Dendritic cell treated with granulocyte-macrophage colony-stimulating factor and Interleukin-4, amounts not matched to agents 40 ng/mL and 50 ng/mL, for 4 days (primary cell): Measurements from ENCODE around the gene FAM3C.
"Not testable (repeated sequence)": the region's sequence is repeated elsewhere in the genome, so short reads cannot be mapped to it uniquely, and the experiment has no call there.

Source experiments
- H3K27ac Mint-ChIP-seq: one replicate; pipeline ENCODE4 v1.8.0; 2022; ENCODE audit warnings: mild to moderate bottlenecking, mixed read lengths
- H3K27me3 Mint-ChIP-seq: one replicate; pipeline ENCODE4 v1.8.0; 2022; ENCODE audit warnings: mild to moderate bottlenecking, mixed read lengths
- H3K36me3 Mint-ChIP-seq: one replicate; pipeline ENCODE4 v1.8.0; 2022; ENCODE audit warnings: low read depth, mixed read lengths
- H3K4me1 Mint-ChIP-seq: one replicate; pipeline ENCODE4 v1.8.0; 2022; ENCODE audit warnings: low read depth, mixed read lengths
- H3K4me3 Mint-ChIP-seq: one replicate; pipeline ENCODE4 v1.8.0; 2022; ENCODE audit warnings: mild to moderate bottlenecking, moderate library complexity, mixed read lengths
- H3K9me3 Mint-ChIP-seq: one replicate; pipeline ENCODE4 v1.8.0; 2022; ENCODE audit warnings: mixed read lengths
- intact Hi-C: fragments of 100-400 bp; cut with micrococcal nuclease; formaldehyde crosslinking; loops from one replicate; pipeline ENCODE4 v1.15.0; 2022

Gene FAM3C

DNA sequence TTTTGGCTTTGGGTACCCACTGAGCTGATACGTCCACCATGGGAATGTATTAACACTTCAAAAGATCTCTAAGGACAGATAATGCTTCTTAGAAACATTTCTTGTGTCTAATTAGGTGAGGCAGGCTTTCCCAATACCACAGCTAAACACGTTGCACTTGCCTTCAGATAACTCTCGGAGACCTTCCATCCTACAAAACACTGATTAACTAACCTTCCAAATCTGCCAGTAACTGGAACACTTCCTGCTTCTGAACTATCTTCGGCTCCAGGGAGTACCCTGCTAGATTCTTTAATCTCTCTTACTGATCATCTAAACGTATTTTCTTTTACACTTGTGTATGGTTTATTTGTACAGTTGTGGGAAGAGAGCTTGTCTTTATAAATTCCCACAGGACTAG lies 68.4 kb downstream of the FAM3C start:
- Mint-ChIP-seq H3K27me3 (peaks cover 54% of the 10 kb centered on the region), H3K4me3 (no peak overlapping the region), H3K9me3 (no peaks in the 10 kb centered on the region), H3K36me3 (no peaks in the 10 kb centered on the region), H3K27ac (no peak overlapping the region), H3K4me1 (peaks cover 5% of the 10 kb centered on the region)
- intact Hi-C loops: no loop called here

DNA sequence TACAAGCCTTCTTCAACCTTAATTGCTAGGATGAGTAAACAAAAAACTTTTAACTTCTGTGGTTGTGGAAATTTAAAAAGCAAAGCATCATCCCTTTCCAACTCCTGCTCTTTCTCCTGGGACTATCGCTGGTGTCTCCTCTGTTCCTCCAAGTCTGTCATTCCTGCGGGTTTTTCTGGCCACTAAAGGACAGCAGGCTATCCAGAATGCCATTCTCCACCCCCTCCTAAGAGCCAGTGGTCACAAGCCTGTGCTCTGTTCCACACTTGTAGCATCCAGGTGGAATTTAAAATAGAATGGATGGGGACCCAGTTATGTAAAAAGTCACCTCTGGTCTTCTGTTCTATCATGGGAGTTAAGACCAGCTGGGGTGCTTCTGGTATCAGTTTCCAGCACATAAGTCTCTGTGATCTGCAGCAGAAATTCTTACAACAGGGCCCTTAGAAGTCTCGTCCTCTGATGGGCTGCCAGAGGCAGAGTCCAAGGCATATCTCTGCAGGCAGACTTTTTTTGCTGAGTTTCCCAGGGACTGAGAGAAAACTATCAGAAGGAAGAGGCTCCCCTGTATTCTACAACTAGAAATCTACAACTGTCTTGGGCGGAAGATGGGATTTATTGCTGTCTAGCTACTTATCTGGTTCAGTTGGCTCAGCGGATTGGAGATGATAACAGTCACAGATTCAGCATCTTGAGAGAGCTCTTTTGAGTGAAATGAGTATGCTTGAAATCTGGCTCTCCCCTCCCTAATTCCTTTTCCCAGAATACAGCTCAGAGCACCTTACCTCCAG lies 72.4 kb downstream of the FAM3C start:
- Mint-ChIP-seq H3K27me3 (peaks cover 26% of the 10 kb centered on the region), H3K36me3 (no peaks in the 10 kb centered on the region), H3K4me1 (no peaks in the 10 kb centered on the region), H3K9me3 (no peaks in the 10 kb centered on the region), H3K27ac (no peak overlapping the region), H3K4me3 (no peak overlapping the region)
- intact Hi-C loops: no loop called here

DNA sequence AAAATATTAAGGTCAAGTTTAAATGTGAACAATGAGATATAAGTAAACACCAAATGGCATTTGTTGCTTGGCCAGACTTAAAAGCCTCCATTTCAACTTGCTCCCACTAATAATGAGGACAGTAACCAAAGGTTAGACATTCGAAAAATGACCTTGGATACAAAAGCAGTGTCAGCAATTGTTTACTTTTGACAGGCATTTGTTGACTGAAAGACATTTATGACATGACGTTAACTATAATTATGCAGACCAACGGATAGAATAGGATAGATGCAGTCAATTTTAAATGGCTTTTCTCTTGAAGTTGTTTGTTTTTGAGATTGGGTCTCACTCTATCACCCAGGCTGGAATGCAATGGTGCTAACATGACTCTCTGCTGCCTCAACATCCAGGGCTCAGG lies 73.6 kb downstream of the FAM3C start:
- Mint-ChIP-seq H3K27me3 (peaks cover 14% of the 10 kb centered on the region), H3K36me3 (no peaks in the 10 kb centered on the region), H3K4me3 (no peak overlapping the region), H3K4me1 (no peaks in the 10 kb centered on the region), H3K9me3 (no peaks in the 10 kb centered on the region), H3K27ac (no peak overlapping the region)
- intact Hi-C loops: no loop called here

DNA sequence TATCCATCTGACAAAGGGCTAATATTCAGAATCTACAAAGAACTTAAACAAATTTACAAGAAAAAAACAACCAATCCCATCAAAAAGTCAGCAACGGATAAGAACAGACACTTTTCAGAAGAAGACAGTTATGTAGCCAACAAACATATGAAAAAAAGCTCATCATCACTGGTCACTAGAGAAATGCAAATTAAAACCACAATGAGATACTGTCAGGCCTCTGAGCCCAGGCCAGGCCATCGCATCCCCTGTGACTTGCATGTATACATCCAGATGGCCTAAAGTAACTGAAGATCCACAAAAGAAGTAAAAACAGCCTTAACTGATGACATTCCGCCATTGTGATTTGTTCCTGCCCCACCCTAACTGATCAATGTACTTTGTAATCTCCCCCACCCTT lies 80.9 kb downstream of the FAM3C start:
- H3K9me3 Mint-ChIP-seq, intact Hi-C loops, H3K27ac Mint-ChIP-seq, H3K4me3 Mint-ChIP-seq, H3K4me1 Mint-ChIP-seq, H3K36me3 Mint-ChIP-seq, H3K27me3 Mint-ChIP-seq: not testable (repeated sequence)

DNA sequence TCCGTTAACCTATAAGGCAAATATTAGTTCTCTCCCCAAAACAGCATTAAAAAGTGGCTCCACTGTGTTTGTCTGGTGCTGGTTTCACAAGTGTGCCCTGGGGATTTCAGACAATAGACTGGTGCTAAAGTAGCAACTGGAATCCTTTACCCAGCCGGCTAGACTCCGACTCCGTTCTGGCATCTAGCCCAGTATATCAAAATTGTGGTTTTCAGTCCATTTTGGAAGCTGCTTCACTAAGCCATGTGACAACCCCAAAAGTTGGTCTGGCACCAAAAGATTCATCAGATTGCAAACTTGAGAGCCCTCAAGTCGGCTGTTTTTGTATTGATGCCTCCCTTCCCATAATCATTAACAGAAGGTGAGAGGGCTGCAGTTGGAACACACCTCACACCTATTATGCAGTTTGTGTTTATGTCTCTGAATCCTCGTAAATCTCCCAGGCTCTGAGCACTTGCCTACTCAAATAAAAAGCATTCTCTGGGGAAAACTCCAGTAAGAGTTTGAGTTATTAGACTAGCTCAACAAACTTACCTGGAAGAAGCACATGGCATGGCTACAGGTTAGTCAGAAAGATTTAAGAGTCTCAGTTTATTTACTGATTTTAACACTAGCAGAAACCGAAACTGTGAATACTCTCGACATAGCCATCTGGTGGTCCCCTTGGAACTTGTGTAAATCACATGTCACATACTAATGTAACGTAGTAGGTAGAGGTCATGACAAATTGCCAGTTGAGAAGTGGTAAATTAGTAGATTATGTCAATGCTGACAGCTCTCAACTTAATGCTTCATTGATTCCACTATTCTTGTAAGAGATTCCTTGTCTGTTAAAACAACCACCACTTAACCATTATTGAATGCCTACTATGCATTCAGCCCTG lies 82.1 kb downstream of the FAM3C start:
- Mint-ChIP-seq H3K27me3 (no peaks in the 10 kb centered on the region), H3K27ac (no peak overlapping the region), H3K36me3 (no peaks in the 10 kb centered on the region), H3K9me3 (no peaks in the 10 kb centered on the region), H3K4me1 (no peaks in the 10 kb centered on the region), H3K4me3 (no peak overlapping the region)
- intact Hi-C loops: no loop called here

DNA sequence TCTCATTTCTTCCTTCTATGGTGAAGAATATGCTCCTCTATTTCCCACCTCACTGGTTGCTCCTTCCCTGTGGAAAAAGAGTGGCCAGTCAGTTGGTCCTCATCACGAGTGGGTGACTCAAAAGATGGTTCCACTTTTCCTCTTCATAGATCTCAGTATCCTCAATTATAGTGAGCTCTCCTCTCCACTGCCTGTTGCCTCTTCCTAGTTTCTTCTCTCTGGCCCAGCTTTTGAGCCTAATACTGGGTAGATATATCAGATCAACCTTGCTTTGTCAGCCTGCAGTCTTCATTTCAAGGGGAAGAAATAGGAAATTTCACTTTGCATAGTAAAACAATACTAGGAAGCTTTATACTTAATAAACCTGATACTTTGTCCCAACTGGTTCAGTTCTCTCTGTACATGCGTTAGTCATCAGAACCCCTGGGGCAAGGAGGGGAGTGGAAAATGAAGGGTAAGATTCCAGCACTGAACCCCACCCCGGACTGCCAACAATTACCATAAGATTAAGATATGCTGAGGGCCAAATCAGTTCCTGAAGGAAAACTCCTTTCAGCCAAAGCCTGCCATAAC lies 82.8 kb downstream of the FAM3C start:
- intact Hi-C loops: no loop called here
- no peak overlapping the region for H3K27ac Mint-ChIP-seq
- H3K4me3 Mint-ChIP-seq: no peak overlapping the region
- H3K36me3 Mint-ChIP-seq: no peaks in the 10 kb centered on the region
- no peaks in the 10 kb centered on the region for H3K4me1 Mint-ChIP-seq
- no peaks in the 10 kb centered on the region for H3K9me3 Mint-ChIP-seq
- H3K27me3 Mint-ChIP-seq: no peaks in the 10 kb centered on the region

DNA sequence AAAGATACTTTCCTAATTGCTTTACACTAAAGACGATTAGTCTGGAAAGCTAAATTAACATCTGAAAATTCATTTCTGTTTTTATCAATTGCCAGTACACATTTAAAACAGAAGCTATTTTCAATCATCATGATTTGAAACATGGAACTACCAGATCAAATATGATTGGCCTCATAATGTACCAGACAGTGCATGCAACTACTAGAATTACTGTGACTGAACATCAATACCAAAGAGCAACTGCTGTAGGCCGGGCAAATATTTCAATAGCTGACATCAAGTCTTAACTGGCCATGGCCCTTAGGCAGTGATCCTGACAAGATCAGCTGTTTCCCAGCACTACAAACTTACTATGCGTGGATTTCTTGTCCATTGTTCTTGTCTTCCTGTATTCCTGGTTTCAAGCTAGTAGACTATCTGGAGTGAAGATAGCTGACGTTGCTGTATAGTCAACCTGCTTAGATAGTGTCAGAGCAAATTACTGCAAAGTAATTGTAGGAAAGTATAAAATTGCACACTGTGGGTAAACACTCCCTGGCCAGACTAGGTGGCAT lies 89.0 kb downstream of the FAM3C start:
- Mint-ChIP-seq H3K4me3 (no peak overlapping the region), H3K9me3 (peaks cover 10% of the 10 kb centered on the region), H3K27me3 (no peaks in the 10 kb centered on the region), H3K27ac (no peak overlapping the region), H3K4me1 (no peaks in the 10 kb centered on the region), H3K36me3 (no peaks in the 10 kb centered on the region)
- intact Hi-C loops: no loop called here

DNA sequence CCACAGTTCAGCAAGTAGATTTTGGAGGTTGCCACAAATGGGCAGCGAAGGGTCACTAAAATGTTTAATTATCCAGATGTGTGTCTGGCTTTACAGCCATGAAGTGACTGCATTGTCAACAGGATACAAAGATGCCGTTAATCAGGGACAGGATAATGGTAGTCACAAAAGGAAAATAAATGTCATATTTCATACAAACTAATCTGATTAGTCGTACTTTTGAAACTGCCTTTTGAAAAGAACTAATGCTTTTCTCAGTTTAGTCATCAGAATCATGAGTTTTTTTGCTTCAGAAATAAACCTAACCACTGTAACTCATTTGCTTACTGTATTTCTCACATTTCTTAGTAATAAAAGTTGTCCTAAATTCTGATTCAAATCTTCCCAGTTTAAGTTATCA lies 89.5 kb downstream of the FAM3C start:
- peaks cover 13% of the 10 kb centered on the region for H3K9me3 Mint-ChIP-seq
- no peaks in the 10 kb centered on the region for H3K27me3 Mint-ChIP-seq
- H3K27ac Mint-ChIP-seq: no peak overlapping the region
- no peaks in the 10 kb centered on the region for H3K36me3 Mint-ChIP-seq
- H3K4me3 Mint-ChIP-seq: no peak overlapping the region
- intact Hi-C loops: no loop called here
- H3K4me1 Mint-ChIP-seq: no peaks in the 10 kb centered on the region

DNA sequence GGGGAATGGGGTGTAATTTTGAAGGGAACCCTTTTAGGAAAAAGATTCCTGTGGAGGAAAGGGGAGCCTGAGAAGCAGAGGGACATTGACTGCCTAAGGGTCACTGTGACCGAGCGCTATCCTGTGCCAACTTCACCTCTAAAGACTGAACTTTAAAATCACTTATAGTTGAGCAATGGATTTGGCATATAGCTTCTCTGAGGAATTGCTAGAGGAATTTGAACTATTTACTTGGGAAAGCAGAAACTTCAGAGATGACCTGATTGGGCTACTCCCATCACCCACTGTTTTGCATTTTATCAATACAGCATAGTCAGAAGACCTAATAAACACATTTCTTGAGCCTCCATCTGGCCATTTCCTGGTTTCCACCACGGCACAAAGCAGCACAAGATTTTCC lies 91.0 kb downstream of the FAM3C start:
- intact Hi-C loops: no loop called here
- H3K36me3 Mint-ChIP-seq: no peaks in the 10 kb centered on the region
- H3K9me3 Mint-ChIP-seq: peaks cover 13% of the 10 kb centered on the region
- H3K27me3 Mint-ChIP-seq: no peaks in the 10 kb centered on the region
- no peaks in the 10 kb centered on the region for H3K4me1 Mint-ChIP-seq
- no peak overlapping the region for H3K27ac Mint-ChIP-seq
- no peak overlapping the region for H3K4me3 Mint-ChIP-seq

DNA sequence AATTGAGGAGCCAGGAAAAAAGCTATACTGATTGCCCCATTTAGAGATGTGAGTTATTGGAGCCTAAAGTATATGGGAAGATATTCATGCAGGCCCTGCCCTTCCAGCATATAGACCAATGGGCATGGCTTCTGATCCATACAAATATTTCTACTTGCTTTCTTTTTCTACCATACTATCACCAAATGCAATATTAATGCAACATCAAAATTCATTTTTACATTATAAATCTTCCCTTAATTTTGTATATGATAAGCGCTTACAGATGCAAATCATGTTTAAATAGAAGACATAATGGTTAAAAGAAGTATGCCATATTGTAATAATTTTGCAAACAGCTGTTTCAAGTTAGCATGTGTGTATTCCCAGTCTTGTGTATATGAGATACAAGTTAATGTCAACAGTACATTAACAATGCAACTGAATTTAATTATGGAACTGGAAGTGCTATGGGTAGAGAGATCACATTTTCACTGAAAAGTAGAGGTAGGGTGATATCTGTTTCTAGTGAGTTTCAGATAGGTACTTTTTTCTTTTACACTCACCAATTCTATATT lies 91.9 kb downstream of the FAM3C start:
- H3K36me3 Mint-ChIP-seq: no peaks in the 10 kb centered on the region
- H3K4me3 Mint-ChIP-seq: no peak overlapping the region
- H3K9me3 Mint-ChIP-seq: peaks cover 13% of the 10 kb centered on the region
- no peak overlapping the region for H3K27ac Mint-ChIP-seq
- intact Hi-C loops: no loop called here
- H3K27me3 Mint-ChIP-seq: no peaks in the 10 kb centered on the region
- H3K4me1 Mint-ChIP-seq: no peaks in the 10 kb centered on the region

DNA sequence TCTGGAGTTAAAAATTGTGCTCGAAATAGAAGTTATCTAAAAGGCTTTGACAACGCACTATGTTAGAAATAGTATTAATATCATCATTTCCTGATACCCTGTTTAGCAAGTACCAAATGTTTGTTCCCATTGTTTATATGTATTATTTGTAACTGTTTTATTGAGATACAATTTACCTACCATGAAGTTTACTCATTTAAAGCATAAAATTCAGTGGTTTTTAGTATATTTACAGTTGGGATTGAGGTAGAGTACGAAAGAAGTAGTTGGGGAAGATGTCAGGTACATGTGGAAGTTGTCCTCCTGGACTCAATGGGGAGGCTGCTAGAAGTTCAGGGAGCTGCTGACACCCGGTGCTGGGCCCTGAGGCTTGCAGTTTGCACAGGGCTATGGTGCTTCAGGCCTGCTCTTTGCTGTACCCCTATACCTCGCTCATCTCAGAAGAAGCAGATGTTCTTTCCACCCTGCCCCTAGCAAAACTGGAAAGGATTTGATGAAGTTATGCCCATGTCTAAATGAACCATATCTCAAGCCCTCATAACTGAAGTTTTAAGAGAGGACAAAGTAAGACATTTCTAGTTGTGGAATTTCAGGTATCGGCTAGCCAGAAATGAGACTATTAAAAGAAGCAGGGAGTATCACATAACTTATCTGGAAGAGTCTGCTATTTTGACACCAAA lies 92.5 kb downstream of the FAM3C start:
- intact Hi-C loops: no loop called here
- Mint-ChIP-seq H3K27ac (no peak overlapping the region), H3K9me3 (peaks cover 13% of the 10 kb centered on the region), H3K27me3 (no peaks in the 10 kb centered on the region), H3K4me3 (no peak overlapping the region), H3K36me3 (no peaks in the 10 kb centered on the region), H3K4me1 (no peaks in the 10 kb centered on the region)

DNA sequence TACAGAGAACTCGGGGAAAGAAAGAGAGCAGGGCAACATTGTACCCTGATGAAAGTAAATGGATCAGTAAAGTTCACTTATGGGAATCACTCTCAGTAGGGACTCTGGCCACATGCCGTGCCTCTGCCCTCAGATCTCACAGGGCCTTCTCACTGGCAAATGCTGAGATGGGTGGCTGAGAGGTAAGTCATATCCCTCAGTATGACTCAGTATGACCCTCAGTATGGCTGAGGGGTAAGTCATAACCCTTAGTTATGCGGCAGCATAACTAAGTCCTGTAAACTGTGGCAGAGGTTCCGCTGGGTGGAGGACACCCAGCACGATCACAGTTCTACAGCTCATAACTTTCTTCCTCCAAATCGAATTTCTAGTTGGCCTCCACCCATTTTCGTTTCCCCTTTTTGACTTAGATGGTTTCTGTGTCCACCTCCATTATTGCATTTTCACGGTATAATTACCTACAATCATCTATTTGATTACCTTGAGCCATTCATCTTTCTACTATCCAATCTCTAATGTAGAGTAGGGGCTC lies 93.8 kb downstream of the FAM3C start:
- Mint-ChIP-seq H3K9me3 (peaks cover 13% of the 10 kb centered on the region), H3K36me3 (no peaks in the 10 kb centered on the region), H3K27ac (no peak overlapping the region), H3K4me3 (no peak overlapping the region), H3K27me3 (no peaks in the 10 kb centered on the region), H3K4me1 (no peaks in the 10 kb centered on the region)
- intact Hi-C loops: no loop called here

DNA sequence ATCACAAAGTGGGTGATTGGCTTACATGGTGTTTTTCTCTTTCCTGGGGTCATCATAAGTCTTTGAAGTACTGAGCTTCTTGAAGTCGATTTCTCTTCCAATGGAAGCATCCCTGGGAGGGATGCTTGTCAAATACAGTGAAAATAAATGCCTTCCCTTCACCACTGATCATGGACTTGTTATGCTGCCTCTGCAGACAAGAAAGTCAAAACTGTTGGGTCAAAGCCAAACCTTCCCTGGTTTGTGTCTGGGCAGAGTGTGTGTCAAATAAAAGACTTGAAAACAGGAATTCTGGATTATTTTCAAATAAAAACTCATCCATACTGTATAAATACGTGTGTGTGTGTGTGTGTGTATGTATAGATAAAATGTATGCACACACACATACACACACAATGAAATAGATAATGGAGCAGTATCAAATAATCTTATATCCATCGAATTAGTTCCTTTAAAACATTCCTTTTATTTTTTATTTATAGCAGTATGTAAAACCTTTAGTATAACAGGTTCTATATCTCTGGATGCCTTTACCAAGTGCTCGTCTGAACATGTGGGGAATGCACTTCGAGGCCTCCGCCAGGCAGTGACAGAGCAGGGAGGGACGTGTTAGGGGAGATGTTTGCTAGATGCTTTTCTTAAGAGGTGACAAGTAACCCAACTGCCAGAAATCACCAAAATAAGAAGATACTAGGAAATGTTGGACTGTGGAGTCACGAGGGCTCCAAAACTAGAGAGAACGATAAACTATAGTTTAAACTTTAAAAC lies 94.5 kb downstream of the FAM3C start:
- Mint-ChIP-seq H3K4me3 (no peak overlapping the region), H3K27me3 (no peaks in the 10 kb centered on the region), H3K4me1 (no peaks in the 10 kb centered on the region), H3K27ac (no peak overlapping the region), H3K36me3 (no peaks in the 10 kb centered on the region), H3K9me3 (peaks cover 13% of the 10 kb centered on the region)
- intact Hi-C loops: no loop called here
